Testis (tissue), 2 donors: ENCODE data around the gene GRID2.

Source experiments
- CTCF ChIP-seq, 3 experiments: fragments of 450-650 bp in 2 of 3; fragments of 200-600 bp in 1 of 3; sonication (generic) in 1 of 3; IDR thresholded peaks; one replicate each; pipeline ENCODE4 v1.5.1; 2016 to 2019; ENCODE audit warnings: antibody characterized with exemption in 3 of 3, mild to moderate bottlenecking in 2 of 3, moderate library complexity in 1 of 3
- POLR2A ChIP-seq: fragments of 450-650 bp; IDR thresholded peaks from one replicate; pipeline ENCODE4 v1.6.1; 2017; ENCODE audit warnings: antibody characterized with exemption, mild to moderate bottlenecking, moderate library complexity

- no peak for TF ChIP-seq POLR2A
- no peak for TF ChIP-seq CTCF (IDR thresholded peaks at IDR 0.05)
These were observed 1043.1 kb downstream of the GRID2 start for GRCh38 chr4:93346840-93347239.
